WTC11 (cell line): ENCODE results near the gene EPDR1. TPM values are rescaled to one million over a fixed set of nuclear protein-coding genes. Genes with fewer than 3 reads are reported as not detected.

Experiments
- CBFB ChIP-seq: sonication (generic); formaldehyde crosslinking; IDR thresholded peaks from 2 replicates; pipeline ENCODE4 v1.8.1; 2022; ENCODE audit warnings: mild to moderate bottlenecking, low read depth, missing genetic modification reagents
- GTF2I ChIP-seq: fragments of 250-450 bp; sonication (Bioruptor Pico); conservative IDR thresholded peaks from 2 replicates; pipeline ENCODE4 v1.4.0; 2021; ENCODE audit warnings: mild to moderate bottlenecking
- JAZF1 ChIP-seq: fragments of 250-450 bp; sonication (Bioruptor Pico); IDR thresholded peaks from 2 replicates; pipeline ENCODE4 v1.9.0; 2021; ENCODE audit warnings: moderate library complexity, mild to moderate bottlenecking, inconsistent platforms
- JUN ChIP-seq: sonication (generic); formaldehyde crosslinking; IDR thresholded peaks from 2 replicates; pipeline ENCODE4 v1.8.0; 2023; ENCODE audit warnings: mild to moderate bottlenecking, missing genetic modification reagents
- MXD4 ChIP-seq: fragments of 250-450 bp; sonication (Bioruptor Pico); IDR thresholded peaks from 2 replicates; pipeline ENCODE4 v1.8.0; 2021; ENCODE audit warnings: mild to moderate bottlenecking, moderate library complexity, borderline replicate concordance
- NFE2L1 ChIP-seq: sonication (generic); formaldehyde crosslinking; IDR thresholded peaks from 2 replicates; pipeline ENCODE4 v1.8.1; 2023; ENCODE audit warnings: missing genetic modification reagents
- OVOL2 ChIP-seq: fragments of 250-450 bp; sonication (Bioruptor Pico); IDR thresholded peaks from 2 replicates; pipeline ENCODE4 v1.9.0; 2021; ENCODE audit warnings: mild to moderate bottlenecking, borderline replicate concordance
- TEAD1 ChIP-seq: sonication (generic); formaldehyde crosslinking; IDR thresholded peaks from 2 replicates; pipeline ENCODE4 v1.8.0; 2022; ENCODE audit warnings: mild to moderate bottlenecking, missing genetic modification reagents
- ZNF317 ChIP-seq: sonication (generic); formaldehyde crosslinking; IDR thresholded peaks from 2 replicates; pipeline ENCODE4 v1.8.1; 2023; ENCODE audit warnings: low read depth, mild to moderate bottlenecking, moderate library complexity, missing genetic modification reagents, borderline replicate concordance
- ZNF396 ChIP-seq: fragments of 250-450 bp; sonication (Bioruptor Pico); IDR thresholded peaks from 2 replicates; pipeline ENCODE4 v1.8.0; 2021; ENCODE audit warnings: mild to moderate bottlenecking, moderate library complexity, borderline replicate concordance
- total RNA-seq: library from RNA; stranded (reverse); gene quantifications from 3 replicates; pipeline ENCODE4 v1.2.3, GENCODE V29; 2021
- TF ChIP-seq, protein P1 (sequence below): sonication (generic); formaldehyde crosslinking; conservative IDR thresholded peaks from 2 replicates; pipeline ENCODE4 v1.8.1; 2023; ENCODE audit warnings: mild to moderate bottlenecking, low read depth, missing genetic modification reagents, moderate library complexity
- TF ChIP-seq, protein P2 (sequence below): sonication (generic); formaldehyde crosslinking; IDR thresholded peaks from 2 replicates; pipeline ENCODE4 v1.8.0; 2022; ENCODE audit warnings: mild to moderate bottlenecking, missing genetic modification reagents
- TF ChIP-seq, protein P3 (sequence below): sonication (generic); formaldehyde crosslinking; IDR thresholded peaks from 2 replicates; pipeline ENCODE4 v1.8.0; 2023; ENCODE audit warnings: mild to moderate bottlenecking, missing genetic modification reagents
- TF ChIP-seq, protein P4 (sequence below): fragments of 250-450 bp; sonication (Bioruptor Pico); conservative IDR thresholded peaks from 2 replicates; pipeline ENCODE4 v1.9.0; 2021; ENCODE audit warnings: mild to moderate bottlenecking
- TF ChIP-seq, protein P5 (sequence below): fragments of 250-450 bp; sonication (Bioruptor Pico); IDR thresholded peaks from 2 replicates; pipeline ENCODE4 v1.9.0; 2021; ENCODE audit warnings: mild to moderate bottlenecking
- TF ChIP-seq, protein P6 (sequence below): sonication (generic); formaldehyde crosslinking; IDR thresholded peaks from 2 replicates; pipeline ENCODE4 v1.8.0; 2022; ENCODE audit warnings: mild to moderate bottlenecking, missing genetic modification reagents
- TF ChIP-seq, protein P7 (sequence below): fragments of 200-600 bp; IDR thresholded peaks from 2 replicates; pipeline ENCODE4 v1.8.0; 2022; ENCODE audit warnings: antibody characterized with exemption
- TF ChIP-seq, protein P8 (sequence below): fragments of 250-450 bp; sonication (Bioruptor Pico); IDR thresholded peaks from 2 replicates; pipeline ENCODE4 v2.1.2; 2022; ENCODE audit warnings: mild to moderate bottlenecking, moderate library complexity
- TF ChIP-seq, protein P9 (sequence below): sonication (generic); formaldehyde crosslinking; IDR thresholded peaks from 2 replicates; pipeline ENCODE4 v1.8.1; 2022; ENCODE audit warnings: mild to moderate bottlenecking, missing genetic modification reagents, moderate library complexity, borderline replicate concordance

EPDR1 gene
- total RNA-seq, 1 experiment from 2014 or later: 7.4 TPM

DNA sequence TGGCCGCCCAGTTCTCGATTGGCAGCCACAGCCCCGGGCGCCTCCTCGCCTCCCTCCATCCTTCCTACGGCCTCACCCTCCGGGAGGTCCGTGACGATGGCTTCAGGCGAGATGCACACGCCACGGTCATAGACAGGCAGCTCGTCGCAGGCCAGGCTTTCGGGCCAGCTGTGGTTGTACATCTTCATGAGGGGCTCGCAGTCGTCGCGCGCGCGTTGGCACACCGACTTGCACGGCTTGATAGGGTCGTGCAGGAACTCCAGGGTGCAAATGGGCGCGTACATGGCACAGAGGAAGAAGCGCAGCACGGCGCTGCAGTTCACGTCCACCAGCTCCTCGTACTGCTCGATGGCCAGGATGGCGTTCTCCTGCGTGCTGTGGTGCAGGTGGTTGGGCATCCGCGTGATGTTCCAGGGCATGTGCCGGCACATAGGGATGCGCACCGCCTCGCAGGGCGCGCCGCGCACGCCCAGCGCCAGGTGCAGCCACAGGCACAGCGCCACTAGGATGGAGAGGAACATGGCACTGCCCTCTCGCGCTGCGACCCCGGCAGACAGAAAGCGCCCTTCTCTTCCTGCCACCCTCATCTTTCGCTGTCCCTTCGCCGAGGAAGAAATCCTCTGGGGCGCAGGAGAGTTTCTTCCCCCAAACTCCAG, 4.3 kb upstream of the EPDR1 start (continued):
- TF ChIP-seq, protein P1, sequence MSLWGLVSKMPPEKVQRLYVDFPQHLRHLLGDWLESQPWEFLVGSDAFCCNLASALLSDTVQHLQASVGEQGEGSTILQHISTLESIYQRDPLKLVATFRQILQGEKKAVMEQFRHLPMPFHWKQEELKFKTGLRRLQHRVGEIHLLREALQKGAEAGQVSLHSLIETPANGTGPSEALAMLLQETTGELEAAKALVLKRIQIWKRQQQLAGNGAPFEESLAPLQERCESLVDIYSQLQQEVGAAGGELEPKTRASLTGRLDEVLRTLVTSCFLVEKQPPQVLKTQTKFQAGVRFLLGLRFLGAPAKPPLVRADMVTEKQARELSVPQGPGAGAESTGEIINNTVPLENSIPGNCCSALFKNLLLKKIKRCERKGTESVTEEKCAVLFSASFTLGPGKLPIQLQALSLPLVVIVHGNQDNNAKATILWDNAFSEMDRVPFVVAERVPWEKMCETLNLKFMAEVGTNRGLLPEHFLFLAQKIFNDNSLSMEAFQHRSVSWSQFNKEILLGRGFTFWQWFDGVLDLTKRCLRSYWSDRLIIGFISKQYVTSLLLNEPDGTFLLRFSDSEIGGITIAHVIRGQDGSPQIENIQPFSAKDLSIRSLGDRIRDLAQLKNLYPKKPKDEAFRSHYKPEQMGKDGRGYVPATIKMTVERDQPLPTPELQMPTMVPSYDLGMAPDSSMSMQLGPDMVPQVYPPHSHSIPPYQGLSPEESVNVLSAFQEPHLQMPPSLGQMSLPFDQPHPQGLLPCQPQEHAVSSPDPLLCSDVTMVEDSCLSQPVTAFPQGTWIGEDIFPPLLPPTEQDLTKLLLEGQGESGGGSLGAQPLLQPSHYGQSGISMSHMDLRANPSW (CRISPR knock-in tag): no peak
- TF ChIP-seq JUN: peak; percentile 95
- TF ChIP-seq, protein P2, sequence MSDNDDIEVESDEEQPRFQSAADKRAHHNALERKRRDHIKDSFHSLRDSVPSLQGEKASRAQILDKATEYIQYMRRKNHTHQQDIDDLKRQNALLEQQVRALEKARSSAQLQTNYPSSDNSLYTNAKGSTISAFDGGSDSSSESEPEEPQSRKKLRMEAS (CRISPR knock-in tag): peak; percentile 97
- no peak; the same call in 1 of the 2 replicates for TF ChIP-seq CBFB (CRISPR knock-in tag)
- no peak for TF ChIP-seq JAZF1 (CRISPR knock-in tag)
- TF ChIP-seq, protein P3, sequence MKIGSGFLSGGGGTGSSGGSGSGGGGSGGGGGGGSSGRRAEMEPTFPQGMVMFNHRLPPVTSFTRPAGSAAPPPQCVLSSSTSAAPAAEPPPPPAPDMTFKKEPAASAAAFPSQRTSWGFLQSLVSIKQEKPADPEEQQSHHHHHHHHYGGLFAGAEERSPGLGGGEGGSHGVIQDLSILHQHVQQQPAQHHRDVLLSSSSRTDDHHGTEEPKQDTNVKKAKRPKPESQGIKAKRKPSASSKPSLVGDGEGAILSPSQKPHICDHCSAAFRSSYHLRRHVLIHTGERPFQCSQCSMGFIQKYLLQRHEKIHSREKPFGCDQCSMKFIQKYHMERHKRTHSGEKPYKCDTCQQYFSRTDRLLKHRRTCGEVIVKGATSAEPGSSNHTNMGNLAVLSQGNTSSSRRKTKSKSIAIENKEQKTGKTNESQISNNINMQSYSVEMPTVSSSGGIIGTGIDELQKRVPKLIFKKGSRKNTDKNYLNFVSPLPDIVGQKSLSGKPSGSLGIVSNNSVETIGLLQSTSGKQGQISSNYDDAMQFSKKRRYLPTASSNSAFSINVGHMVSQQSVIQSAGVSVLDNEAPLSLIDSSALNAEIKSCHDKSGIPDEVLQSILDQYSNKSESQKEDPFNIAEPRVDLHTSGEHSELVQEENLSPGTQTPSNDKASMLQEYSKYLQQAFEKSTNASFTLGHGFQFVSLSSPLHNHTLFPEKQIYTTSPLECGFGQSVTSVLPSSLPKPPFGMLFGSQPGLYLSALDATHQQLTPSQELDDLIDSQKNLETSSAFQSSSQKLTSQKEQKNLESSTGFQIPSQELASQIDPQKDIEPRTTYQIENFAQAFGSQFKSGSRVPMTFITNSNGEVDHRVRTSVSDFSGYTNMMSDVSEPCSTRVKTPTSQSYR (CRISPR knock-in tag): no peak
- no peak for TF ChIP-seq OVOL2 (CRISPR knock-in tag)
- TF ChIP-seq MXD4 (CRISPR knock-in tag): no peak
- TF ChIP-seq, protein P4, sequence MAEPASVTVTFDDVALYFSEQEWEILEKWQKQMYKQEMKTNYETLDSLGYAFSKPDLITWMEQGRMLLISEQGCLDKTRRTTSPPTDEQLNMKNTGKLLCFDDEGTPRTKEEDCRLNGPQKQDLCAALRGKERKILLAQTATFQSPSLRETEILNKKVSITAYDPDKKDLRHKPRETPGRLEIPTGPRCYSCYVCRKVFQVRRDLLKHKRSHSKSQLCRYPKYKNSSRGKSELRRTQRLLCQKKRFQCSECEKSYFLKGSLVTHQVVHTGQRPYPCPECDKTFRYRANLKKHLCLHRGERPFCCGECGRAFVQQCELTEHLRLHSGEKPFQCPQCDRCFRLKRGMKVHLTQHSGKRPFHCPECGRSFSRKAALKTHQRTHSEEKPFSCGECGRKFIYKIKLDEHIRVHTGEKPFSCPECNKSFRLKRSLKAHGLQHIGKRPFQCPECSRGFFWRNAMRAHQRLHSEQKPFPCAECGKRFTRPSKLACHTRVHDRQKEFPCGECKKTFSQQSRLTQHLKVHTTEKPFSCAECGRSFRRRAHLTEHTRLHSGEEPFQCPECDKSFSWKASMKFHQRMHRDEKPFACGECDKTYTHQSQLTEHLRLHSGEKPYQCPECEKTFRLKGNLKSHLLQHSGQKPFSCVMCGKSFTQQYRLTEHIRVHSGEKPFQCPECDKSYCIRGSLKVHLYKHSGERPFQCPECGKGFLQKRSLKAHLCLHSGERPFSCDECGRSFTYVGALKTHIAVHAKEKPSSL: no peak
- TF ChIP-seq, protein P5, sequence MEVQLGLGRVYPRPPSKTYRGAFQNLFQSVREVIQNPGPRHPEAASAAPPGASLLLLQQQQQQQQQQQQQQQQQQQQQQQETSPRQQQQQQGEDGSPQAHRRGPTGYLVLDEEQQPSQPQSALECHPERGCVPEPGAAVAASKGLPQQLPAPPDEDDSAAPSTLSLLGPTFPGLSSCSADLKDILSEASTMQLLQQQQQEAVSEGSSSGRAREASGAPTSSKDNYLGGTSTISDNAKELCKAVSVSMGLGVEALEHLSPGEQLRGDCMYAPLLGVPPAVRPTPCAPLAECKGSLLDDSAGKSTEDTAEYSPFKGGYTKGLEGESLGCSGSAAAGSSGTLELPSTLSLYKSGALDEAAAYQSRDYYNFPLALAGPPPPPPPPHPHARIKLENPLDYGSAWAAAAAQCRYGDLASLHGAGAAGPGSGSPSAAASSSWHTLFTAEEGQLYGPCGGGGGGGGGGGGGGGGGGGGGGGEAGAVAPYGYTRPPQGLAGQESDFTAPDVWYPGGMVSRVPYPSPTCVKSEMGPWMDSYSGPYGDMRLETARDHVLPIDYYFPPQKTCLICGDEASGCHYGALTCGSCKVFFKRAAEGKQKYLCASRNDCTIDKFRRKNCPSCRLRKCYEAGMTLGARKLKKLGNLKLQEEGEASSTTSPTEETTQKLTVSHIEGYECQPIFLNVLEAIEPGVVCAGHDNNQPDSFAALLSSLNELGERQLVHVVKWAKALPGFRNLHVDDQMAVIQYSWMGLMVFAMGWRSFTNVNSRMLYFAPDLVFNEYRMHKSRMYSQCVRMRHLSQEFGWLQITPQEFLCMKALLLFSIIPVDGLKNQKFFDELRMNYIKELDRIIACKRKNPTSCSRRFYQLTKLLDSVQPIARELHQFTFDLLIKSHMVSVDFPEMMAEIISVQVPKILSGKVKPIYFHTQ (CRISPR knock-in tag): no peak
- TF ChIP-seq, protein P6, sequence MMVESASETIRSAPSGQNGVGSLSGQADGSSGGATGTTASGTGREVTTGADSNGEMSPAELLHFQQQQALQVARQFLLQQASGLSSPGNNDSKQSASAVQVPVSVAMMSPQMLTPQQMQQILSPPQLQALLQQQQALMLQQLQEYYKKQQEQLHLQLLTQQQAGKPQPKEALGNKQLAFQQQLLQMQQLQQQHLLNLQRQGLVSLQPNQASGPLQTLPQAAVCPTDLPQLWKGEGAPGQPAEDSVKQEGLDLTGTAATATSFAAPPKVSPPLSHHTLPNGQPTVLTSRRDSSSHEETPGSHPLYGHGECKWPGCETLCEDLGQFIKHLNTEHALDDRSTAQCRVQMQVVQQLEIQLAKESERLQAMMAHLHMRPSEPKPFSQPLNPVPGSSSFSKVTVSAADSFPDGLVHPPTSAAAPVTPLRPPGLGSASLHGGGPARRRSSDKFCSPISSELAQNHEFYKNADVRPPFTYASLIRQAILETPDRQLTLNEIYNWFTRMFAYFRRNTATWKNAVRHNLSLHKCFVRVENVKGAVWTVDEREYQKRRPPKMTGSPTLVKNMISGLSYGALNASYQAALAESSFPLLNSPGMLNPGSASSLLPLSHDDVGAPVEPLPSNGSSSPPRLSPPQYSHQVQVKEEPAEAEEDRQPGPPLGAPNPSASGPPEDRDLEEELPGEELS (CRISPR knock-in tag): peak; percentile 97
- peak; percentile 94 for TF ChIP-seq NFE2L1
- TF ChIP-seq ZNF317 (CRISPR knock-in tag): peak; percentile 35; the same call in 1 of the 2 replicates
- TF ChIP-seq ZNF396: no peak
- no peak for TF ChIP-seq GTF2I (CRISPR knock-in tag)
- peak; percentile 92 for TF ChIP-seq TEAD1 (CRISPR knock-in tag)
- TF ChIP-seq, protein P7, sequence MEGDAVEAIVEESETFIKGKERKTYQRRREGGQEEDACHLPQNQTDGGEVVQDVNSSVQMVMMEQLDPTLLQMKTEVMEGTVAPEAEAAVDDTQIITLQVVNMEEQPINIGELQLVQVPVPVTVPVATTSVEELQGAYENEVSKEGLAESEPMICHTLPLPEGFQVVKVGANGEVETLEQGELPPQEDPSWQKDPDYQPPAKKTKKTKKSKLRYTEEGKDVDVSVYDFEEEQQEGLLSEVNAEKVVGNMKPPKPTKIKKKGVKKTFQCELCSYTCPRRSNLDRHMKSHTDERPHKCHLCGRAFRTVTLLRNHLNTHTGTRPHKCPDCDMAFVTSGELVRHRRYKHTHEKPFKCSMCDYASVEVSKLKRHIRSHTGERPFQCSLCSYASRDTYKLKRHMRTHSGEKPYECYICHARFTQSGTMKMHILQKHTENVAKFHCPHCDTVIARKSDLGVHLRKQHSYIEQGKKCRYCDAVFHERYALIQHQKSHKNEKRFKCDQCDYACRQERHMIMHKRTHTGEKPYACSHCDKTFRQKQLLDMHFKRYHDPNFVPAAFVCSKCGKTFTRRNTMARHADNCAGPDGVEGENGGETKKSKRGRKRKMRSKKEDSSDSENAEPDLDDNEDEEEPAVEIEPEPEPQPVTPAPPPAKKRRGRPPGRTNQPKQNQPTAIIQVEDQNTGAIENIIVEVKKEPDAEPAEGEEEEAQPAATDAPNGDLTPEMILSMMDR: no peak
- TF ChIP-seq, protein P8, sequence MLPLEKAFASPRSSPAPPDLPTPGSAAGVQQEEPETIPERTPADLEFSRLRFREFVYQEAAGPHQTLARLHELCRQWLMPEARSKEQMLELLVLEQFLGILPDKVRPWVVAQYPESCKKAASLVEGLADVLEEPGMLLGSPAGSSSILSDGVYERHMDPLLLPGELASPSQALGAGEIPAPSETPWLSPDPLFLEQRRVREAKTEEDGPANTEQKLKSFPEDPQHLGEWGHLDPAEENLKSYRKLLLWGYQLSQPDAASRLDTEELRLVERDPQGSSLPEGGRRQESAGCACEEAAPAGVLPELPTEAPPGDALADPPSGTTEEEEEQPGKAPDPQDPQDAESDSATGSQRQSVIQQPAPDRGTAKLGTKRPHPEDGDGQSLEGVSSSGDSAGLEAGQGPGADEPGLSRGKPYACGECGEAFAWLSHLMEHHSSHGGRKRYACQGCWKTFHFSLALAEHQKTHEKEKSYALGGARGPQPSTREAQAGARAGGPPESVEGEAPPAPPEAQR (CRISPR knock-in tag): no peak
- TF ChIP-seq, protein P9, sequence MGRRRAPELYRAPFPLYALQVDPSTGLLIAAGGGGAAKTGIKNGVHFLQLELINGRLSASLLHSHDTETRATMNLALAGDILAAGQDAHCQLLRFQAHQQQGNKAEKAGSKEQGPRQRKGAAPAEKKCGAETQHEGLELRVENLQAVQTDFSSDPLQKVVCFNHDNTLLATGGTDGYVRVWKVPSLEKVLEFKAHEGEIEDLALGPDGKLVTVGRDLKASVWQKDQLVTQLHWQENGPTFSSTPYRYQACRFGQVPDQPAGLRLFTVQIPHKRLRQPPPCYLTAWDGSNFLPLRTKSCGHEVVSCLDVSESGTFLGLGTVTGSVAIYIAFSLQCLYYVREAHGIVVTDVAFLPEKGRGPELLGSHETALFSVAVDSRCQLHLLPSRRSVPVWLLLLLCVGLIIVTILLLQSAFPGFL (CRISPR knock-in tag): peak; percentile 23; the same call in 1 of the 2 replicates
